Hepatocyte (in vitro differentiated cells): ENCODE measurements around the gene ZNF382.

Experiments
- EZH2 ChIP-seq: fragments of 200-600 bp; sonication (generic); IDR thresholded peaks from 2 replicates; pipeline ENCODE4 v1.6.1; 2016; ENCODE audit warnings: antibody characterized with exemption, mild to moderate bottlenecking, borderline replicate concordance
- EZH2phosphoT487 ChIP-seq: fragments of 200-600 bp; sonication (generic); IDR thresholded peaks from one replicate; pipeline ENCODE4 v1.6.1; 2018; ENCODE audit warnings: antibody characterized with exemption, mild to moderate bottlenecking, low read depth, moderate library complexity; ENCODE audit not compliant: unreplicated experiment, severe bottlenecking
- TF ChIP-seq, protein P1 (sequence below): fragments of 200-600 bp; sonication (generic); IDR thresholded peaks from 2 replicates; pipeline ENCODE4 v1.5.1; 2016; ENCODE audit warnings: antibody characterized with exemption, mild to moderate bottlenecking; ENCODE audit not compliant: poor library complexity

DNA sequence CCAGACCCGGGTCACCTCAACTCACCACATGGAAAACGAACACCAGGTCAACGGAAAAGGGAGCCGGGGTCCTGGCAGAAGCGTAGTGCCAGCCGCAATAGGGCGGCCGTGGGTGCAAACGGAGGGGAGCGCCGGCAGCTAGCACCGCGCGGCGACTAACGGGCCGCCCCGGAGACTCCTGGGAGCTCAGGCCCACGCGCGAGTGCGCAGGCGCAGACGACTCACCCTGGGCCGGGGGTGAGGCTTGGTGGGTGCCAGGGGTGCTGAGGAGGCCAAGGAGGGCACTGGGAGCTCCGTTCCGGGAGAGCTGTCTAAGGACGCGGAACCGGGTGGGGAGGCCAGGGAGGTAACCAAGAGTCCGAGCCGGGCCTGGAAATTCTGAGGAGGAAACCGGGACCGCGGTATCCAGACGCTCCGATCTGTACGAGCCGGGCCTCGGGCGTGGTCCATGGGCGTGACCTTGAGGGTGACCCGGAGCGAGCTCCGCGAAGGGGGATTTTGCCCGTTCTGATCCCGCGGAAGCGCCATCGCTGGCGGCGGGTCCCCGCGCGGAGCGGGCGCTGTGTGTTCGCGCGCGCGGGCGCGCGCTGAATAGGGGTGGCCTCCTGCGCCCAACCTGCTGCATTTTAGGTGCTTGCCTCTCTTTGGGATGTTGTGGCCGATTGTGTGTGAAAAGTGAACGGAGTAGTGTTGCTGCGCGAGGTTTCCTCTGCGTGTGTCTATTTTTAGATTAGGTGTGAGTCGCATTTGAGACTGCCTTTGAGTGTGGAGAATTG lies at the start of gene ZNF382:
- TF ChIP-seq, protein P1, sequence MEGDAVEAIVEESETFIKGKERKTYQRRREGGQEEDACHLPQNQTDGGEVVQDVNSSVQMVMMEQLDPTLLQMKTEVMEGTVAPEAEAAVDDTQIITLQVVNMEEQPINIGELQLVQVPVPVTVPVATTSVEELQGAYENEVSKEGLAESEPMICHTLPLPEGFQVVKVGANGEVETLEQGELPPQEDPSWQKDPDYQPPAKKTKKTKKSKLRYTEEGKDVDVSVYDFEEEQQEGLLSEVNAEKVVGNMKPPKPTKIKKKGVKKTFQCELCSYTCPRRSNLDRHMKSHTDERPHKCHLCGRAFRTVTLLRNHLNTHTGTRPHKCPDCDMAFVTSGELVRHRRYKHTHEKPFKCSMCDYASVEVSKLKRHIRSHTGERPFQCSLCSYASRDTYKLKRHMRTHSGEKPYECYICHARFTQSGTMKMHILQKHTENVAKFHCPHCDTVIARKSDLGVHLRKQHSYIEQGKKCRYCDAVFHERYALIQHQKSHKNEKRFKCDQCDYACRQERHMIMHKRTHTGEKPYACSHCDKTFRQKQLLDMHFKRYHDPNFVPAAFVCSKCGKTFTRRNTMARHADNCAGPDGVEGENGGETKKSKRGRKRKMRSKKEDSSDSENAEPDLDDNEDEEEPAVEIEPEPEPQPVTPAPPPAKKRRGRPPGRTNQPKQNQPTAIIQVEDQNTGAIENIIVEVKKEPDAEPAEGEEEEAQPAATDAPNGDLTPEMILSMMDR = no peak
- no peak for TF ChIP-seq EZH2phosphoT487
- no peak for TF ChIP-seq EZH2
